Ishikawa (cell line): ENCODE data around the gene HPCAL4.

Experiments used
- CEBPB ChIP-seq: IDR thresholded peaks from 2 replicates; pipeline ENCODE4 v1.6.1; 2012
- CREB1 ChIP-seq: IDR thresholded peaks from 2 replicates; pipeline ENCODE4 v1.6.1; 2012; ENCODE audit warnings: low read depth
- EGR1 ChIP-seq: IDR thresholded peaks from 2 replicates; pipeline ENCODE4 v1.6.1; 2012
- EP300 ChIP-seq: IDR thresholded peaks from 2 replicates; pipeline ENCODE4 v1.6.1; 2012; ENCODE audit warnings: borderline replicate concordance
- MAX ChIP-seq: IDR thresholded peaks from 2 replicates; pipeline ENCODE4 v1.6.1; 2012
- NFIC ChIP-seq: IDR thresholded peaks from 2 replicates; pipeline ENCODE4 v1.6.1; 2012
- RAD21 ChIP-seq: IDR thresholded peaks from 2 replicates; pipeline ENCODE4 v1.6.1; 2012; ENCODE audit warnings: low read depth
- TAF1 ChIP-seq: IDR thresholded peaks from 2 replicates; pipeline ENCODE4 v1.6.1; 2012; ENCODE audit warnings: low read depth, mild to moderate bottlenecking
- TCF12 ChIP-seq: IDR thresholded peaks from 2 replicates; pipeline ENCODE4 v1.6.1; 2012; ENCODE audit warnings: low read depth
- USF1 ChIP-seq: IDR thresholded peaks from 2 replicates; pipeline ENCODE4 v1.6.1; 2012
- ZBTB7A ChIP-seq: IDR thresholded peaks from 2 replicates; pipeline ENCODE4 v1.6.1; 2012; ENCODE audit warnings: low read depth

GRCh38 chr1:39711104-39711965 lies 20.1 kb upstream of the HPCAL4 start:
- TF ChIP-seq NFIC = no peak
- no peak for TF ChIP-seq MAX
- TF ChIP-seq RAD21 = no peak
- no peak for TF ChIP-seq USF1
- no peak for TF ChIP-seq ZBTB7A
- no peak for TF ChIP-seq EGR1
- no peak for TF ChIP-seq EP300
- TF ChIP-seq TCF12 = no peak
- no peak for TF ChIP-seq CEBPB
- no peak for TF ChIP-seq TAF1
- no peak for TF ChIP-seq CREB1
